ENCODE results near the gene YIPF2.
A peak's percentile ranks its signal among the peaks of the same experiment; 100 is the strongest.

YIPF2 gene

DNA sequence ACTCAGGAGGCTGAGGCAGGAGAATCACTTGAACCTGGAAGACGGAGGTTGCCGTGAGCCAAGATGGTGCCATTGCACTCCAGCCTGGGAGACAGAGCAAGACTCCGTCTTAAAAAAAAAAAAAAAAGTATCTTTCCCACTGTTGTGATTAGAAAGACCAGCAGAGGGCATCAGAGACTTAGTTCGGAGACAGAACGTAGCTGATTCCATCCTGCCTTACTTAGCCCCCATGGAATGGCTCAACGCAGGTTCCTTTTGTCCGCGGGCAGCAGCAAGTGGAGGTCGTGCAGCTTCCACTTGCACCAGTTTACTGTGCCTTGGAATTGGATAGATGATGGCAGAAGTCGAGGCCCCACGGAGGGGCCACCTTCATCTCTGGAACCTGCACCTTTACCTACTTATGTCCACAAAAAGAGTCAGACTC, 8.2 kb upstream of the YIPF2 start:
- peak; percentile 30 for DNase-seq

DNA sequence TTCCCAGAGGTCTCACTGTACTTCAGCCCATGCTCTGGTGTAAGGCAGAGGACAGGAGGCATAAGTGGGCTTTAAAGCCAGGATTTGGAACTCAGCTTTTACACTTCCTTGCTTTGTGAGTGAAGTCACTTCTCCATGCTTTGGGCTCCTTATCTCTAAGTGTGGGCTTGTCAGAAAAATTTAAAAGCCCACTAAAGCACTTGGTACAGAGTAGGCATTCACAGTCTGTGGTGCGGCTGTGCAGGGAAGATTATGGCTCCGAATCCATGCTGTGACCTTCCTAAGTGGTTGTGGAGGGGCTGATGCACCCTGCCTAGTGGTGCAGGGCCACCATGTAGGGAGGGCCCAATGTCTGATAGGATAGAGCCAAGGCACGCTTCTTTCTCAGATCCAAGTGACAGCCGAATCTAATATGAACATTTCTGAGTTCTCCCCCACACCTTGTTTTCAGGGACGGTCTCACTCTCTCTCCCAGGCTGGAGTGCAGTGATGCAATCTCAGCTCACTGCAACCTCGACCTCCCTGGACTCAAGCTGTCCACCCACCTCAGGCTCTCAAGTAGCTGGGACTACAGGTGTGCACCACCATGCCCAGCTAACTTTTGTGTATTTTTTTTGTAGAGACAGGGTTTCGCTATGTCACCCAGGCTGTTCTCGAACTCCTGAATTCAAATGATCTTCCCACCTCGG, 7.1 kb upstream of the YIPF2 start:
- no peak for DNase-seq

DNA sequence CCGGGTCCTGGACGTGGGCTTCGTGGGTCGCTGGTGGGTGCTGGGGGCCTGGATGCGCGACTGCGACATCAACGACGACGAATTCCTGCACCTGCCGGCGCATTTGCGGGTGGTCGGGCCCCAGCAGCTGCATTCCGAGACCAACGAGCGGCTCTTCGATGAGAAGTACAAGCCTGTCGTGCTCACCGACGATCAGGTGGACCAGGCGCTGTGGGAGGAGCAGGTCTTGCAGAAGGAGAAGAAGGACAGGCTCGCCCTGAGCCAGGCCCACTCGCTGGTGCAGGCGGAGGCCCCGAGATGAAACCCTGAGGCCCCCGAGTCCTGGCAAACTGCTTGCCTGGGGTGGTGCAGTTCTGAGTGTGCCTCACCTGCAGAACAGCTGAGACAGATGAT, 959 bp upstream of the YIPF2 start:
- DNase-seq, result no peak

DNA sequence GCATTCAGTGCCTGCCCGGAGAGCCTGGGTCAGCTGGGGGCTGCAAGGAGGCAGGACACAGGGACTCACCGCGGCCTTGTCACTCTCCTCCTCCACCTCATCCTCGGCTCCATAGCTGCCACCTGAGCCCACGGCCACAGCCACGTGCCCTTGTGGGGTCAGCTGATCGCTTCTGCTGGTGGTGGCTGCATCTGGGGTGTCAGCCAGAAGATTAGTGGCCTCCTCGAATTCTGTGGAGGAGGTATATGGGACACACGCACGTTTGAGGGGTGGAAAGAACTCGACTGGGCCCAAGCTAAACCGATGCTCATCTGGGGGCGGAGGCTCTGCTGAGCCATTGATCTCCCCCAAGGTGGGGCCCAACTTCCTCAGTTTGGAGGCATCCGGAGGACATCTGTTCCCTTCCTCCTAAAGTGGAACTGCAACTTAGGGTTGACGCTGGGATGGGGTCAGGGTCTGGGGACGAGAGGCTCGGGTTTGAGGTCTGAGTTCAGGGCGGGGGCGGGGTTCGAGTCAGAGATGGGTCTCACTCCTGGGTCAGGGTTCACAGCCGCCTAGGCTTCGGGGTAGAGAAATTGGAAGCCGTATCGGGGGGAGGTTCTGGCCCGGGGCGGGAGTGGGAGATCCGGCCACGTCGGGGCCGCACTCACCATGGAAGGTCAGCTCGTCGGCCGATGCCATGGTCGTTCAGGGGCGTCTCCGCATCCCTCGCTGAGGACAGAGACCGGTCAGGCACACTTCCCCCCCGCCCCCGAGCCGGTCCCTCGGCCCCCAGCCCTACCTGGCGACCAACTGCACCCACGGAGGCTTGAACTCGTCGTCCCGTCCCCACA, 493 bp downstream of the YIPF2 start:
- no peak for DNase-seq

DNA sequence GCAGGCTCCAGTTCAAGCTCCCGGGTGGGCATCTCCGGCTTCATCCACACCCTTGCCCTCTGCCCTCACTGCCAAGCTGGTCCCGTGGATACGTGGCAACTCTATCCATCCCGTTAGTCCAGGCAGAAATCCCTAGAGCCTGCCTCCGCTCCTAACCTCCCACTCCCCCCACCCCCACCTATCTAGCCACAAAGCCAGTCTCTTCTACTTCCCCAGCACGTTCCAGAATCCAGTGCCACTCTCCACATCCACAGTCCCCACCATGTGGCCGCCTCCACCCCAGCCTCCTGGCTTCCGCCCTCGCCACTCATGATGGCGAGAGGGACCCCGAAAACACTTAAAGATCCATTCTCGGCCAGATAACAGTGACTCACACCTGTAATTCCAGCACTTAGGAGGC, 3.8 kb downstream of the YIPF2 start:
- no peak for DNase-seq

DNA sequence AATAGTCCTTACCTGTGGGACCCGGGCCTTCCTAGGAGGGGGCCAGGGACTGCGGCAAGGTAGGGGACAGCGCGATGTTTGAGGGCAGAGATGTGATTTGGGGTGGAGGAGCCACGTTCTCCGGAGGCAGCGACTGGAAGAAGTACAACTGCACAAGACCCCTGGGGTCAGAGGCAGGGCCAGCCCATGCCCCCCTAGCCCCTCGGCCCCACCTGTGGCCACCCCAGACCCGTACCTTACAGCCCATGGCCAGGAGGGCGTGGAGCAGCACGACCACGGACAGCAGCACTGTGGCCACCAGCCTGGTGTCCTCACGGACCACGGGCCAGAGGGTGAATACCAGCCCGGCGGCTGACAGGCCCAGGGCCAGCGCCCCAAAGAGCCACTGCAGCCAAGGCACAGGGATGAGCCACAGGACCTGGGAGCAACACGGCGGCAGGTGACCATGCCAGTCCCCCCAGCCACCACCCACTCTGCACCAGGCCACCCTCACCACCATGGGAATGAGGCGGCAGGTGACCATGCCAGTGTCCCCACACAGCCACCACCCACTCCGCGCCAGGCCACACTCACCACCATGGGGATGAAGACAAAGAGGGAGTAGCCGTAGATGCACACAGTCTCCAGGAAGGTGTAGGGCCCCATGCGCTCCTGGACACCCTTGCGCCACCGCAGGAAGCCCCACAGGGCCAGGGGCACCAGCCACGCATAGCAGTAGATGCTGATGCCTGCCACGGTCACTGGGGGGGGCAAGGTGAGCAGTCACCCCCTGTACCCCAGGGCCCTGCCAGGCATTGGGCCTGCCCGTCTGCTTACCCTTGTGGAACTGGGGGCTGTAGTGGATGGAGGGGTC, 5.0 kb downstream of the YIPF2 start:
- DNase-seq, result no peak

DNA sequence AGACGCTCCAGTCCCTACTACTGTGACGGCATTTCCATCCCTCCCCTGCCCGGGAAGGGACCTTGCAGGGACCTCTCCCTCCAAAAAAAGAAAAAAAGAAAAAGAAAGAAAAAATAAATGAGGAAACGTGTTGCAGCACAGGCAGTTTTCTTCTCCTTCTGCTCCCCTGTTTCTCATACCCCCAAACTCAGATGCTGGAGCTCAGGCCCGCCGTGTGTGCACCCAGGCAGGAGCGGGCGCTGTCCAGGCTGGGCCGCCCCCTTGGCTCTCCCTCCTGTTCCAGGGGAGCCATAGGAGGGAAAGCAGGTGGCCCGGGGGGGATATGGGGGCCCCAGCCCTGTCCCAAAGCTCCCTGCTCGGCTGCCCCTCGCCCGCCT, 5.8 kb downstream of the YIPF2 start:
- no peak for DNase-seq

DNA sequence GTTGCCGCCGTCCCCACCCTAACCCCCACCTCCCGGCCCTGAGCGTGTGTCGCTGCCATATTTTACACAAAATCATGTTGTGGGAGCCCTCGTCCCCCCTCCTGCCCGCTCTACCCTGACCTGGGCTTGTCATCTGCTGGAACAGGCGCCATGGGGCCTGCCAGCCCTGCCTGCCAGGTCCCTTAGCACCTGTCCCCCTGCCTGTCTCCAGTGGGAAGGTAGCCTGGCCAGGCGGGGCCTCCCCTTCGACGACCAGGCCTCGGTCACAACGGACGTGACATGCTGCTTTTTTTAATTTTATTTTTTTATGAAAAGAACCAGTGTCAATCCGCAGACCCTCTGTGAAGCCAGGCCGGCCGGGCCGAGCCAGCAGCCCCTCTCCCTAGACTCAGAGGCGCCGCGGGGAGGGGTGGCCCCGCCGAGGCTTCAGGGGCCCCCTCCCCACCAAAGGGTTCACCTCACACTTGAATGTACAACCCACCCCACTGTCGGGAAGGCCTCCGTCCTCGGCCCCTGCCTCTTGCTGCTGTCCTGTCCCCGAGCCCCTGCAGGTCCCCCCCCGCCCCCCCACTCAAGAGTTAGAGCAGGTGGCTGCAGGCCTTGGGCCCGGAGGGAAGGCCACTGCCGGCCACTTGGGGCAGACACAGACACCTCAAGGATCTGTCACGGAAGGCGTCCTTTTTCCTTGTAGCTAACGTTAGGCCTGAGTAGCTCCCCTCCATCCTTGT, 6.4 kb downstream of the YIPF2 start:
- no peak for DNase-seq

DNA sequence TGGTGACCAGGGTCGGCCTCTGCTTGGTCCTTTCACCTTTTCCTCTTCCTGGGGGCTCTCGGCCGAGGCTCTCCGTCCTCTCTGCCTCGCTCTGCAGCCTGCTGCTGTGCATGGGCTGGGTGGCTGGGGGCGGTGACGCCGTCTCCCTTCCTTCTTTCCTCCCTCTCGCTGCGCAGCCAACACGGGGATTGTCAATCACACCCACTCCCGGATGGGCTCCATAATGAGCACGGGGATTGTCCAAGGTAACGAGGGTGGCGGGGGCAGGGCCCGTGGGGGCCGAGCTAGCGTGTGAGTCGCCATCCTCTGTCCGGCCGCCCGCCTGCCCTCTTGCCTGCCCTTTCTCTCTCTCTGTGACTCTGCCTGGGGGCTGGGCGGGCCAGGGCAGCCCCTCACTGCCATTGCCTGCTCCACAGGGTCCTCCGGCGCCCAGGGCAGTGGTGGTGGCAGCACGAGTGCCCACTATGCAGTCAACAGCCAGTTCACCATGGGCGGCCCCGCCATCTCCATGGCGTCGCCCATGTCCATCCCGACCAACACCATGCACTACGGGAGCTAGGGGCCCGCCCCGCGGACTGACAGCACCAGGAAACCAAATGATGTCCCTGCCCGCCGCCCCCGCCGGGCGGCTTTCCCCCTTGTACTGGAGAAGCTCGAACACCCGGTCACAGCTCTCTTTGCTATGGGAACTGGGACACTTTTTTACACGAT, 7.1 kb downstream of the YIPF2 start:
- DNase-seq, result no peak

DNA sequence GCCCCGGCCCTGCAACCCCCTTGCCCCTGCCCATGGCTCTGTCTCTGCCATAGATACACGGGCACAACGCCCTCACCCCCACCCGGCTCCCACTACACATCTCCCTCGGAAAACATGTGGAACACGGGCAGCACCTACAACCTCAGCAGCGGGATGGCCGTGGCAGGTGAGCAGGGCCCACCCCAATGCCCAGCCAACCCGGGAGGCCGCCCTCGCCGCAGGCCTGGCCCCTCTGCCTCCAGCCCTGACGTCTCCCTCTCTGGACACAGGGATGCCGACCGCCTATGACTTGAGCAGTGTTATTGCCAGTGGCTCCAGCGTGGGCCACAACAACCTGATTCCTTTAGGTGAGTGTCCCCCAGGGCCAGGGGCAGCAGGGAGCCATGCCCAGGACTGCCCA, 7.7 kb downstream of the YIPF2 start:
- no peak for DNase-seq

DNA sequence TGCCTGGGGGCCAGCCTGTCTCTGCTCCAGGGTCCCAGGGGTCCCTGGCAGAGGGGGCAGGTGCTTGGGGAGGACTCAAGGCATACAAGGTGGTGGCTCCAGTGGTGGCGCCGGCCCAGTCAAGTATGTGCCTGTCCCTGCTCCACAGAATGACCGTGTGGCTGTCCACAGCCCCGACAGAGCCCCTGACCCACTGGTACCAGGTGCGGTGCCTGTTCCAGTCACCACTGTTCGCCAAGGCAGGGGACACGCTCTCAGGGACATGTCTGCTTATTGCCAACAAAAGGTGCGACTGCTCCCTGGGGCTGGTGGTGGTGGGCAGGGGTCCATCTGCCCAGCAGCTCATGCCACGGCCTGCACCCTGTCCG, 8.2 kb downstream of the YIPF2 start:
- no peak for DNase-seq

DNA sequence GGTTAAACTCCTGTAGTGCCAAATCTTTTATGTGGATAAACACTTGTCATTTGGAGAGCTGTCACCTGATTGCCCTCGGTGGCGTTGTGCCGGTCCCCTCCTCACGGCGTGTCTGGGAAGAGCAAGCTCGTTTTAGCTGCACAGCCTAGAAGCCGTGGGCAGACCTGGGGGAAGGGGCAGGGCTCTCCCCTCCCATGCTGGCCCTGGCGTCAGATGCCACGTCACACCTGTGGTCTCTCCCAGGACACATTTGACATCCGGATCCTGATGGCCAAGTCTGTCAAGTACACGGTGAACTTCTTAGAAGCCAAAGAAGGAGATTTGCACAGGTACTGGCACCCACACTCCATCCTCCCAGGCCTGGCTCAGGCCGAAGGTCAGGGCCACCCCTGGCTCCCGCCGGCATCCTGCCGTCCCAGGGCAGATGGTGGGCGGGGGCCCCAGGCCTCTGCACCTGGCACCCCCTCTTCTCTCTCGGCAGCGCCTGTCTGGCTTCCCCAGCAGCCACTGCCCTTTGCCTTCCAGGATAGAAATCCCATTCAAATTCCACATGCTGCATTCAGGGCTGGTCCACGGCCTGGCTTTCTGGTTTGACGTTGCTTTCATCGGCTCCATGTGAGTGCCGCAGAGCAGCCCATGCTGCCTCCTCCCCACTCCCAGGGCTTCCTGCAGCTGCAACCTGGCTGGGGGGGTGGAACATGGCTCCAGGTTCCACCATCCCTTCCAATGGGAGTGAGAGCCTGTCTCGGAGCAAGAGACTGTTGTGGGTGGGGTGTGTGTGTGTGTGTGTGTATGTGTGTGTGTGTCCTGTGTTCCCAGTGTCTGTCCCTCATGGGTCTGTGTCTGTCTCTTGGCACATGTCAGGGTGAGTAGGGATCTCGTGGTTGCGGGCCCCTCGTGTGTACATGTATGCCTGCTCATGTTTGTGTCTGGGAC, 8.8 kb downstream of the YIPF2 start:
- no peak for DNase-seq

DNA sequence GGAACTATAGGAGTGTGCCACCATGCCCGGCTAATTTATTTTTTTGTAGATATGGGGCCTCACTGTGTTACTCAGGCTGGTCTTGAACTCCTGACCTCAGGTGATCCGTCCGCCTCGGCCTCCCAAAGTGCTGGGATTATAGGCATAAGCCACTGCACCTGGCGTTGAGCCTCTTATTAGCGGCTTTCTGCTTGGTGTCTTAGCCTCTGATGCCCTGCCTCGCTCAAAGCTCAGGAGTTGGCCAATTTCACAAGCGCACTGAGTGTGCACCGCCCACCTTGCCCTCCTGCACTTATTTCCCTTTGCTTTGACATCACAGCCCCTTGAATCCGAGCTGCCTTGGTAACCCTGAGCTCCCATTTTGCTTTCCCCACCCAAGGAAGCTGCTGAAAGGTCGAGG, 10.1 kb downstream of the YIPF2 start:
- DNase-seq, result no peak

DNA sequence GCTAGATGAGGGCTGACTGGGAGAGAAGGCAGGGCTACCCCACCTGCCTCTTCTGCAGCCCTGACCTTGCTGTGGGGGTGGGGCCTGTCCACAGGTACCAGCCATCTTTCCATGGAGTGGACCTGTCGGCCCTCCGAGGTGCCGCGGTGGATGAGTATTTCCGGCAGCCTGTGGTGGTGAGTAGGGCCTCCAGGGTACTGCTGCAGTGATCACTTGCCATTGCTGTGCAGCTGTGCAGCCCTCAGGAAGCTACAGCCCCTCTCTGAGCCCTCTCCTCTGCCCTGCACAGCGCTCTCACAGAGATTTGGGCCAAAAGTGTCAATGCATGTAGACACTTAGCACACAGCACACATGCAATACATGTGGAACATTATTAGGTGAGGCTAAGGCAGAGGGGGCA, 11.8 kb downstream of the YIPF2 start:
- no peak for DNase-seq

DNA sequence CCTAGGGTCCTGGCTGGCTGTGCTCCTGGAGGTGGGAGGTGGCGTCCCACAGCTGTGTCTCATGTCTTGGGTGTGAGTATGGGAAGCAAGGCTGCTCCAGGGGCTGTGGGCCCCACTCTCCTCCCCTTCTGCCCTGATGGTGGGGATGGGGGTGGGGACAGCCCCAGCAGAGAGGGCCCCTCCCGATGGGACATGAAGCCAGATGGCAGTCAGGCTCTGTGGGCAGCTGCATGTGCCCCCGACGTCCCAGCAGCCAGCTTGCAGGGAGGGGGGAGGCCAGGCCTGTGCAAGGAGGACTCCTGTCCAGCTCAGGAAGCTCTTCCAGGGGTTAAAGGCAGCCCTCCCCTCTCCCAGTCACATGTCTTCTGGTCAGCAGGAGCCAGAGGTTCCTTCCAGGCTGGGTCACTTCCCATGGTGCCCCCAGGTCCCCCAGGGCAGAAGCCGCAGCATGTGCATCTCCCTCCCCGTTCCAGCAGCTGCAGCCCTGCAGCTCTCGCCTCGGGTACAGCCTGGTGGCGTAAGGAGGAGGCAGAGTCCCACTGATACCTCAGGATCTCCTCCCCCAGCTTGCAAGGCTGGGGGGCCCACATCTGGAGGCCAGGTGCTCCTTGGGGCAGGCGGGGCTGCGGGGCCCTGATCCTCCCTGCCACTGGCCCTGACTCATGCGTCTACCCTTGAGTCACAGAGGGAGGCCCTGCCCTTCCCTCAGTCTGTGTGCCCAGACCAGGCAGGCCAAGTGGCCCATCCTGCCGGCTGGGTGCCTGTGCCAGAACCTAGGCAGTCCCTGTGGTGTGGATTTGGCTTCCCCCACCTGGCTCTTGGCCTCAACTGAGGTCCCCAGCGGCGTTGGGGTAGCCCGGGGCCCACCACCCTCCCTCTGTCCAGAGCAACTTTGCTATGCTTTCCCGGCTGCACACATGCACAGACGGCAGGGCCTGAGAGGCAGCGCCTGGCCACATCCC, 13.0 kb downstream of the YIPF2 start:
- DNase-seq, result no peak

DNA sequence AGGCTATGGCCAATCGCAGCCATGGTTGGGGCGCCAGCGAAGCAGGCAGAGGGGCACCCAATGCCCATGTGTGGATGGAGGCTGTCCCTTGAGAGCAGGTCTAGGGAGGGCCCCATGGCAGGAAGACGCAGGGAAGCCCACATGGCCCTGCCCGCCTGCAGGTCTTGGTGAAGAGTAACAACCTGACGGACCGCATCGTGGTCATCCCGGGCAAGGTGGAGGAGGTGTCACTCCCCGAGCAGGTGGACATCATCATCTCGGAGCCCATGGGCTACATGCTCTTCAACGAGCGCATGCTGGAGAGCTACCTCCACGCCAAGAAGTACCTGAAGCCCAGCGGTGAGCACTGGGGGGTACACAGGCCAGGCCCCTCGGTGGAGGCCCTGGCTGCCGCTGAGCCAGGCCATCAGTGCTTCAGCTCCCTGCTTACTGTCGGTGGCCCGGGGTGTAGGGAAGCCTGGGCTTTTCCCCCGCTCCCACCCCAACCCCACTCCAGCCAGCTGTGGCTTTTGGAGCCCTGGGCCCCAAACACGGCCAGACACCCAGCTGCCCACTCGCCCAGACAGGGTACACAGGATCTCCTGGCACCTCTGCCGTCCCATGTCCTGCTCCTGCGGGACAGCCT, 14.6 kb downstream of the YIPF2 start:
- no peak for DNase-seq

DNA sequence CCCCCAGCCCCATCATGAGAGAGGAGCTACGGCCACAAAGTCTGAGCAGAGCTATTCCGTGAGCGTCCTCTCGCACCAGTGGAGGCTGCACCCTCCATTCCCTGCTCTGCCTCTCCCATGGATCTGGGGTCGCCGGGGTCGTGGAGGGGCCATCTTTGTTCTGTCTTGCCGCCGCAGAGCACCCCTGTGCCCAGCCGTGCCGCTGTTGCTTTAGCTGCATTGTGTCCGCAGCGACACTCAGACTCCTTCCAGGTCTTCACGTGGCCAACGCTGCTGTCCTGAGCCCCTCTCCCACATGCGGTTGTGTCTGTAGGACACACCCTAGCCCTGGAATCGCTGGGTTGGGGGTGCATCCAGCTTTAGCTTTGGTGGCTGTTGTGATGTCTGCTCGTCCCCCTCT, 15.8 kb downstream of the YIPF2 start:
- no peak for DNase-seq

DNA sequence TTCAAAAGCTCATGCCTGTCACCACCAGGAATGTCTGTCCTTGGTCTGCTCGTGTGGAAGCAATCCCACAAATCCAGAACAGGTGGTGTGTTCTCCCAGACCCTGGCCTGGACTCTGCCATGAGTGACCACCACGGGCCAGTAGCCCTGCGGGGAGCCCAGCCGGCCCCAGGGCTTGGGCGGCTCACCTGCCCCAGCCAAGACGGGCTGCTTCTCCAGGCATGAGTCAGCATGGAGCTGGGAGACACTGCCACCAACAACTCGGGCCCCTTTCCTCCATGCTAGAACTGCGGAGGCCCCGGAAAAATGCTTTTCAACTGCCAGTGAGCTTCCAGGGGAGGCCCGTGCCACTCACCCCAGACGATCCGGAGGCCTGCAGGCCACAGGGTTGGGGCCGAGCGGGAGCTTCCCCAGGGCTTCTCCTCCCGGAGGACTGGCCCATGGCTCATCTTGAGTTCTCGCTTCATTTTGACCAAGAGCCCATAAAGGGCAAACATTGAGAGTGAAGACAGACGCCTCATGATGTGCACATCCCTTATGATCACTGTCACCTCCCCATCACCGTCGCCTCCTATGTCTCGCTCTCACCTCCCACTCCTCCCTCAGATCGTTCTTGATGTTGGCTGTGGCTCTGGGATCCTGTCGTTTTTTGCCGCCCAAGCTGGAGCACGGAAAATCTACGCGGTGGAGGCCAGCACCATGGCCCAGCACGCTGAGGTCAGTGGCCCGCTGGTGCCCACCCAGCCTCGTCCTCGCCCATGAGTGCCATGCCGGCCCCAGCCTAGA, 16.7 kb downstream of the YIPF2 start:
- no peak for DNase-seq
